ENCODE data around the gene CTBS. TPM values are rescaled to one million over a fixed set of nuclear protein-coding genes. Genes with fewer than 3 reads are reported as not detected.

The CTBS gene
- total and polyA plus RNA-seq, 2 of the 13 experiments (the other 11 are each of a cell fraction or from before 2014, with no cell fraction given), result 4.7 to 12.4 TPM

DNA sequence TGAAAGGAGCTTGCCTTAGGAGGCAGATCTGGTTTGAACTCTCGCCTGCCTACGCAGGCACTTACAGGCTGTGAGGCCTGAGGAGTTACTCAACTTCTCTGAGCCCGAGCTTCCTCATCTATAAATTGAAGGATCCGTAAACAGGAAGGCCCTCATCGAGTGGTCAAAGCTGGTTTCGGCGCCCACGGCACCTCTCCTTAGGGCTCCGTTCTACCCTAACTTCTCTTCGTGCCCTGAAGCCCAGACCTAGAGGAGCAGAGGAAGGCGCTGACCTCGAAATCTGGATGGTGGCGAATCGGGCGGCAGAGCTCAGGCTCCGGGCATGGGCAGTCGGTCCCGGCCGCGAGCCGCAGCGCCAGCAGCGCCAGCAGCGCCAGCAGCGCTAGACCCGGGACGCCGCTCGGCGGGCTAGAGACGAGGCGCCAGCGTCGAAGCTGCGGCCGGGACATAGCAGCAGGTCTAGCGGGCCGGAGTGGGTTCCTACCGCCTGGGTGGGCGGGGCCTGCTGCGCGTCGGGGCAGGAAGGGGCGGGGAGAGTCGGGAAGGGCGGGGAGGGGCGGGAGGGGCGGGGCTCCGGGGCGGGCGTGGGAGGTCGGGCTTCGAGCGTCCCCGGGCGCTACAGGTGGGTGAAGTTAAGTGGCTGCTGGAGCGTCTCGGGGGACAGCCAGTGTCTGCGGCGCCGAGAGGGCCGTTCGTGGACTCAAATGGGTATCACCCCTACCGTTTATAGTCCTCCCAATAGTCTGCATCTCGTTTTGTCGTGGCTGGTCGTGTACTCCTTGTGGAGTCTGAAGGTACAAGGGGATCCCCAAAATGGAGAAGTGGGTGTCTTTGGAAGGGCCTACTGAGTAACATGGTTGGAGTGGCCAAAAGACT is at the start of gene CTBS (continued):
- TF ChIP-seq, protein P1, sequence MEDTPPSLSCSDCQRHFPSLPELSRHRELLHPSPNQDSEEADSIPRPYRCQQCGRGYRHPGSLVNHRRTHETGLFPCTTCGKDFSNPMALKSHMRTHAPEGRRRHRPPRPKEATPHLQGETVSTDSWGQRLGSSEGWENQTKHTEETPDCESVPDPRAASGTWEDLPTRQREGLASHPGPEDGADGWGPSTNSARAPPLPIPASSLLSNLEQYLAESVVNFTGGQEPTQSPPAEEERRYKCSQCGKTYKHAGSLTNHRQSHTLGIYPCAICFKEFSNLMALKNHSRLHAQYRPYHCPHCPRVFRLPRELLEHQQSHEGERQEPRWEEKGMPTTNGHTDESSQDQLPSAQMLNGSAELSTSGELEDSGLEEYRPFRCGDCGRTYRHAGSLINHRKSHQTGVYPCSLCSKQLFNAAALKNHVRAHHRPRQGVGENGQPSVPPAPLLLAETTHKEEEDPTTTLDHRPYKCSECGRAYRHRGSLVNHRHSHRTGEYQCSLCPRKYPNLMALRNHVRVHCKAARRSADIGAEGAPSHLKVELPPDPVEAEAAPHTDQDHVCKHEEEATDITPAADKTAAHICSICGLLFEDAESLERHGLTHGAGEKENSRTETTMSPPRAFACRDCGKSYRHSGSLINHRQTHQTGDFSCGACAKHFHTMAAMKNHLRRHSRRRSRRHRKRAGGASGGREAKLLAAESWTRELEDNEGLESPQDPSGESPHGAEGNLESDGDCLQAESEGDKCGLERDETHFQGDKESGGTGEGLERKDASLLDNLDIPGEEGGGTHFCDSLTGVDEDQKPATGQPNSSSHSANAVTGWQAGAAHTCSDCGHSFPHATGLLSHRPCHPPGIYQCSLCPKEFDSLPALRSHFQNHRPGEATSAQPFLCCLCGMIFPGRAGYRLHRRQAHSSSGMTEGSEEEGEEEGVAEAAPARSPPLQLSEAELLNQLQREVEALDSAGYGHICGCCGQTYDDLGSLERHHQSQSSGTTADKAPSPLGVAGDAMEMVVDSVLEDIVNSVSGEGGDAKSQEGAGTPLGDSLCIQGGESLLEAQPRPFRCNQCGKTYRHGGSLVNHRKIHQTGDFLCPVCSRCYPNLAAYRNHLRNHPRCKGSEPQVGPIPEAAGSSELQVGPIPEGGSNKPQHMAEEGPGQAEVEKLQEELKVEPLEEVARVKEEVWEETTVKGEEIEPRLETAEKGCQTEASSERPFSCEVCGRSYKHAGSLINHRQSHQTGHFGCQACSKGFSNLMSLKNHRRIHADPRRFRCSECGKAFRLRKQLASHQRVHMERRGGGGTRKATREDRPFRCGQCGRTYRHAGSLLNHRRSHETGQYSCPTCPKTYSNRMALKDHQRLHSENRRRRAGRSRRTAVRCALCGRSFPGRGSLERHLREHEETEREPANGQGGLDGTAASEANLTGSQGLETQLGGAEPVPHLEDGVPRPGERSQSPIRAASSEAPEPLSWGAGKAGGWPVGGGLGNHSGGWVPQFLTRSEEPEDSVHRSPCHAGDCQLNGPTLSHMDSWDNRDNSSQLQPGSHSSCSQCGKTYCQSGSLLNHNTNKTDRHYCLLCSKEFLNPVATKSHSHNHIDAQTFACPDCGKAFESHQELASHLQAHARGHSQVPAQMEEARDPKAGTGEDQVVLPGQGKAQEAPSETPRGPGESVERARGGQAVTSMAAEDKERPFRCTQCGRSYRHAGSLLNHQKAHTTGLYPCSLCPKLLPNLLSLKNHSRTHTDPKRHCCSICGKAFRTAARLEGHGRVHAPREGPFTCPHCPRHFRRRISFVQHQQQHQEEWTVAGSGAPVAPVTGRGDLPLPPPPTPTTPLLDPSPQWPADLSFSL (CRISPR knock-in tag; IDR thresholded peaks at IDR 0.05), result no peak
- TF ChIP-seq KLF11 (CRISPR knock-in tag; IDR thresholded peaks at IDR 0.05) (no peak), MEF2D (CRISPR knock-in tag; IDR thresholded peaks at IDR 0.05) (no peak; the same call in 1 of the 2 replicates), RCOR2 (CRISPR knock-in tag; IDR thresholded peaks at IDR 0.05) (no peak), ZNF292 (CRISPR knock-in tag; IDR thresholded peaks at IDR 0.05; ENCODE audit: borderline replicate concordance, low read depth) (no peak), ZNF234 (CRISPR knock-in tag; conservative IDR thresholded peaks at IDR 0.05) (no peak), ZNF747 (CRISPR knock-in tag; IDR thresholded peaks at IDR 0.05; ENCODE audit: borderline replicate concordance) (peak; percentile 89; the same call in 1 of the 2 replicates), PTBP1 (IDR thresholded peaks at IDR 0.05; ENCODE audit: low read depth, low read length, poor library complexity, severe bottlenecking) (peak; percentile 51), ZNF768 (CRISPR knock-in tag; IDR thresholded peaks at IDR 0.05) (peak; percentile 87), ZNF75D (CRISPR knock-in tag; IDR thresholded peaks at IDR 0.05; ENCODE audit: borderline replicate concordance) (no peak), NR2F1 (CRISPR knock-in tag; IDR thresholded peaks at IDR 0.05) (no peak), KDM2A (CRISPR knock-in tag; IDR thresholded peaks at IDR 0.05; ENCODE audit: borderline replicate concordance, low read depth) (peak; percentile 48; the same call in 1 of the 2 replicates), ZNF263 (CRISPR knock-in tag; IDR thresholded peaks at IDR 0.05) (no peak), HNRNPLL (IDR thresholded peaks at IDR 0.05; ENCODE audit: low read depth, low read length, poor library complexity, severe bottlenecking) (peak; percentile 100), JUN (CRISPR knock-in tag; IDR thresholded peaks at IDR 0.05) (no peak), JUNB (CRISPR knock-in tag; IDR thresholded peaks at IDR 0.05; ENCODE audit: borderline replicate concordance) (no peak), AHR (CRISPR knock-in tag; IDR thresholded peaks at IDR 0.05) (no peak), FOXK2 (IDR thresholded peaks at IDR 0.05) (no peak), CHCHD3 (CRISPR knock-in tag; IDR thresholded peaks at IDR 0.05) (no peak)
- TF ChIP-seq, protein P2, sequence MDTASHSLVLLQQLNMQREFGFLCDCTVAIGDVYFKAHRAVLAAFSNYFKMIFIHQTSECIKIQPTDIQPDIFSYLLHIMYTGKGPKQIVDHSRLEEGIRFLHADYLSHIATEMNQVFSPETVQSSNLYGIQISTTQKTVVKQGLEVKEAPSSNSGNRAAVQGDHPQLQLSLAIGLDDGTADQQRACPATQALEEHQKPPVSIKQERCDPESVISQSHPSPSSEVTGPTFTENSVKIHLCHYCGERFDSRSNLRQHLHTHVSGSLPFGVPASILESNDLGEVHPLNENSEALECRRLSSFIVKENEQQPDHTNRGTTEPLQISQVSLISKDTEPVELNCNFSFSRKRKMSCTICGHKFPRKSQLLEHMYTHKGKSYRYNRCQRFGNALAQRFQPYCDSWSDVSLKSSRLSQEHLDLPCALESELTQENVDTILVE (CRISPR knock-in tag; IDR thresholded peaks at IDR 0.05), result no peak; the same call in 1 of the 2 replicates
- TF ChIP-seq, protein P3, sequence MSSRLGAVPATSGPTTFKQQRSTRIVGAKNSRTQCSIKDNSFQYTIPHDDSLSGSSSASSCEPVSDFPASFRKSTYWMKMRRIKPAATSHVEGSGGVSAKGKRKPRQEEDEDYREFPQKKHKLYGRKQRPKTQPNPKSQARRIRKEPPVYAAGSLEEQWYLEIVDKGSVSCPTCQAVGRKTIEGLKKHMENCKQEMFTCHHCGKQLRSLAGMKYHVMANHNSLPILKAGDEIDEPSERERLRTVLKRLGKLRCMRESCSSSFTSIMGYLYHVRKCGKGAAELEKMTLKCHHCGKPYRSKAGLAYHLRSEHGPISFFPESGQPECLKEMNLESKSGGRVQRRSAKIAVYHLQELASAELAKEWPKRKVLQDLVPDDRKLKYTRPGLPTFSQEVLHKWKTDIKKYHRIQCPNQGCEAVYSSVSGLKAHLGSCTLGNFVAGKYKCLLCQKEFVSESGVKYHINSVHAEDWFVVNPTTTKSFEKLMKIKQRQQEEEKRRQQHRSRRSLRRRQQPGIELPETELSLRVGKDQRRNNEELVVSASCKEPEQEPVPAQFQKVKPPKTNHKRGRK (CRISPR knock-in tag; IDR thresholded peaks at IDR 0.05), result no peak

All from HepG2 (cell line).